ENCODE measurements around the gene NSMCE1. TPM values are rescaled to one million over a fixed set of nuclear protein-coding genes. Genes with fewer than 3 reads are reported as not detected.
A peak's percentile ranks its signal among the peaks of the same experiment; 100 is the strongest.

Gene NSMCE1
- total and polyA plus RNA-seq, 2 of the 4 experiments (the other 2 are of a cell fraction) = 47.5 to 120 TPM

GRCh38 chr16:27291722-27292240 is 23.2 kb upstream of the NSMCE1 start:
- peaks cover 0 to 7% of the 10 kb centered on the region in 2 experiments; a peak in 1 of 4 replicates for H3K79me1 ChIP-seq (ENCODE audit: low read depth in 1 of 2, low read length in 2 of 2)
- no peak overlapping the region for H3K18ac ChIP-seq (ENCODE audit: low read depth, low read length)
- H2BK15ac ChIP-seq (ENCODE audit: low read depth, low read length) = peak overlapping the region; percentile 27; the same call in 1 of the 3 replicates
- H3K4me1 ChIP-seq (ENCODE audit: control insufficient read depth, insufficient read depth, low read length) = peaks cover 5% of the 10 kb centered on the region
- H3K4me2 ChIP-seq (ENCODE audit: low read depth, low read length) = no peak overlapping the region
- BruUV-seq (replicated peaks) = no TSS peak
- no peaks in the 10 kb centered on the region for H3K9me3 ChIP-seq (ENCODE audit: control insufficient read depth, insufficient read depth, low read length)
- POLR2A ChIA-PET (ENCODE audit: unreplicated experiment) = no interaction called here
- no peaks in the 10 kb centered on the region for H3K36me3 ChIP-seq (ENCODE audit: control insufficient read depth, insufficient read depth, low read length)
- no peak overlapping the region for H2AK9ac ChIP-seq (replicated peaks; ENCODE audit: low read depth, low read length, poor library complexity)
- H3K14ac ChIP-seq (replicated peaks; ENCODE audit: low read depth, low read length) = no peak overlapping the region
- intact Hi-C loops (cut with micrococcal nuclease) = no loop called here
- no peak overlapping the region for H3K9ac ChIP-seq (ENCODE audit: low read depth, low read length)
- H3K23ac ChIP-seq (ENCODE audit: low read depth, low read length) = no peak overlapping the region
- H3K9me1 ChIP-seq (ENCODE audit: insufficient read depth, low read length) = peaks cover 17% of the 10 kb centered on the region
- dilution Hi-C loops (cut with HindIII; ENCODE audit: low sequenced_read_pairs, unreplicated experiment) = no loop called here
- H4K20me1 ChIP-seq (ENCODE audit: insufficient read depth, low read length) = no peaks in the 10 kb centered on the region
- CTCF ChIA-PET = no interaction called here
- no peak overlapping the region for H4K91ac ChIP-seq (ENCODE audit: insufficient read depth, low read depth, low read length)
- no peak overlapping the region for H3K56ac ChIP-seq (ENCODE audit: extremely low read depth, insufficient read depth, low read length)
- WGBS, 2 experiments (ENCODE audit: extremely low coverage in 2 of 2, insufficient read length in 1 of 2) = 100% methylated on average over 1 of the region's 4 CpGs; no CpG with 5 or more reads in 1 of the 2 experiments
- DNase-seq = no peak
- no peak for ATAC-seq (ENCODE audit: low read depth)
- no peak overlapping the region for H2AK5ac ChIP-seq (ENCODE audit: low read depth, low read length)
- H2AFZ ChIP-seq (replicated peaks; ENCODE audit: low read length, poor library complexity) = no peak overlapping the region
- H3K4me3 ChIP-seq (ENCODE audit: insufficient read depth, low read depth, low read length) = no peak overlapping the region
- H4K8ac ChIP-seq (ENCODE audit: low read depth in 2 of 2, low read length in 2 of 2) = no peak overlapping the region
- no peak overlapping the region for H3K27ac ChIP-seq (ENCODE audit: insufficient read depth, low read length)
- TF ChIP-seq POLR2A (IDR thresholded peaks at IDR 0.05; ENCODE audit: low read depth, low read length) (no peak), ELK1 (IDR thresholded peaks at IDR 0.05; ENCODE audit: borderline replicate concordance, low read depth, low read length) (no peak), CEBPB (IDR thresholded peaks at IDR 0.05; ENCODE audit: low read depth, low read length) (no peak), NFE2L2 (IDR thresholded peaks at IDR 0.05; ENCODE audit: low read depth, low read length) (no peak), RCOR1 (IDR thresholded peaks at IDR 0.05; ENCODE audit: insufficient replicate concordance, low read length) (no peak), MAZ (IDR thresholded peaks at IDR 0.05; ENCODE audit: borderline replicate concordance, low read depth, low read length) (no peak), SMC3 (IDR thresholded peaks at IDR 0.05; ENCODE audit: low read depth, low read length) (no peak), RFX5 (IDR thresholded peaks at IDR 0.05; ENCODE audit: low read depth, low read length) (no peak)
- H2BK120ac ChIP-seq (ENCODE audit: low read depth, low read length) = peak overlapping the region; percentile 16; the same call in 1 of the 2 replicates
- H3K27me3 ChIP-seq (ENCODE audit: control insufficient read depth, insufficient read depth, low read length) = no peaks in the 10 kb centered on the region
- H3K4ac ChIP-seq (ENCODE audit: low read depth, low read length) = no peak overlapping the region
- H4K5ac ChIP-seq (ENCODE audit: low read depth, low read length) = no peak overlapping the region
- in situ Hi-C loops (cut with MboI; ENCODE audit: low sequenced_read_pairs) = no loop called here
- H2BK20ac ChIP-seq (ENCODE audit: low read depth, low read length) = no peak overlapping the region
- no peak overlapping the region for H2BK5ac ChIP-seq (ENCODE audit: low read depth, low read length, poor library complexity, severe bottlenecking)
